ENCODE measurements around the gene SORCS2.

GRCh38 chr4:7740866-7741525 is 548.7 kb downstream of the SORCS2 start:
- TF ChIP-seq MZF1 (tag by site-specific recombination; IDR thresholded peaks at IDR 0.05; ENCODE audit: borderline replicate concordance), result no peak
- TF ChIP-seq, protein P1, sequence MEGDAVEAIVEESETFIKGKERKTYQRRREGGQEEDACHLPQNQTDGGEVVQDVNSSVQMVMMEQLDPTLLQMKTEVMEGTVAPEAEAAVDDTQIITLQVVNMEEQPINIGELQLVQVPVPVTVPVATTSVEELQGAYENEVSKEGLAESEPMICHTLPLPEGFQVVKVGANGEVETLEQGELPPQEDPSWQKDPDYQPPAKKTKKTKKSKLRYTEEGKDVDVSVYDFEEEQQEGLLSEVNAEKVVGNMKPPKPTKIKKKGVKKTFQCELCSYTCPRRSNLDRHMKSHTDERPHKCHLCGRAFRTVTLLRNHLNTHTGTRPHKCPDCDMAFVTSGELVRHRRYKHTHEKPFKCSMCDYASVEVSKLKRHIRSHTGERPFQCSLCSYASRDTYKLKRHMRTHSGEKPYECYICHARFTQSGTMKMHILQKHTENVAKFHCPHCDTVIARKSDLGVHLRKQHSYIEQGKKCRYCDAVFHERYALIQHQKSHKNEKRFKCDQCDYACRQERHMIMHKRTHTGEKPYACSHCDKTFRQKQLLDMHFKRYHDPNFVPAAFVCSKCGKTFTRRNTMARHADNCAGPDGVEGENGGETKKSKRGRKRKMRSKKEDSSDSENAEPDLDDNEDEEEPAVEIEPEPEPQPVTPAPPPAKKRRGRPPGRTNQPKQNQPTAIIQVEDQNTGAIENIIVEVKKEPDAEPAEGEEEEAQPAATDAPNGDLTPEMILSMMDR (tag by site-specific recombination; IDR thresholded peaks at IDR 0.05), result no peak

Data from HEK293 (cell line).